Loucy (cell line): ENCODE measurements around the gene PITPNC1.

Experiments used
- CTCF ChIP-seq: fragments of 200-600 bp; sonication (generic); conservative IDR thresholded peaks from 2 replicates; pipeline ENCODE4 v1.5.1; 2014; ENCODE audit warnings: mild to moderate bottlenecking, antibody characterized with exemption, low read length
- EZH2phosphoT487 ChIP-seq: fragments of 200-600 bp; IDR thresholded peaks from 2 replicates; pipeline ENCODE4 v1.6.1; 2018; ENCODE audit warnings: antibody characterized with exemption, mild to moderate bottlenecking, moderate library complexity, borderline replicate concordance

GRCh38 chr17:67514998-67515397 is 137.9 kb downstream of the PITPNC1 start:
- no peak for TF ChIP-seq CTCF
- TF ChIP-seq EZH2phosphoT487, result no peak
